Right ventricle myocardium superior (tissue), 1 donor: Measurements from ENCODE around the gene CYP2R1. TPM values are rescaled to one million over a fixed set of nuclear protein-coding genes. Genes with fewer than 3 reads are reported as not detected.
"Not testable (repeated sequence)": the region's sequence is repeated elsewhere in the genome, so short reads cannot be mapped to it uniquely, and the experiment has no call there.

ENCODE experiments used
- ATAC-seq: fragments of 200-7000 bp; cut with Tn5 transposase; one replicate; pipeline ENCODE4 v1.9.1; 2020; ENCODE audit warnings: mild to moderate bottlenecking; ENCODE audit not compliant: poor library complexity
- DNase-seq: peaks from one replicate; pipeline ENCODE4 v3.0.0-alpha.2; 2020
- intact Hi-C: fragments of 100-400 bp; cut with DNase I; formaldehyde crosslinking; loops from one replicate; pipeline ENCODE4 v1.11.2; 2022
- total RNA-seq: library from RNA; stranded (reverse); fragmentation: NEBNext Ultra II Directional; extraction: Animal tissue kit (Norgen Biotek cat#: 25700); gene quantifications from one replicate; pipeline ENCODE4 v1.2.1, GENCODE V29; 2021
- donor health status: DM: no; HTN: yes; CAD: no; lungs with severe emphysema.

CYP2R1 gene
- total RNA-seq, 1 donor from 2014 or later, result 5.0 TPM

GRCh38 chr11:14898906-14899305 lies 6.9 kb upstream of the CYP2R1 start:
- ATAC-seq (no peak), DNase-seq (no peak)
- intact Hi-C loops, result no loop called here

GRCh38 chr11:14898355-14898754 lies 6.3 kb upstream of the CYP2R1 start:
- ATAC-seq (no peak), DNase-seq (no peak)
- intact Hi-C loops, result no loop called here

- ATAC-seq (no peak), DNase-seq (peak; percentile 68)
- intact Hi-C loops, result no loop called here
Measured at GRCh38 chr11:14894657-14895598, 2.9 kb upstream of the CYP2R1 start.

DNA sequence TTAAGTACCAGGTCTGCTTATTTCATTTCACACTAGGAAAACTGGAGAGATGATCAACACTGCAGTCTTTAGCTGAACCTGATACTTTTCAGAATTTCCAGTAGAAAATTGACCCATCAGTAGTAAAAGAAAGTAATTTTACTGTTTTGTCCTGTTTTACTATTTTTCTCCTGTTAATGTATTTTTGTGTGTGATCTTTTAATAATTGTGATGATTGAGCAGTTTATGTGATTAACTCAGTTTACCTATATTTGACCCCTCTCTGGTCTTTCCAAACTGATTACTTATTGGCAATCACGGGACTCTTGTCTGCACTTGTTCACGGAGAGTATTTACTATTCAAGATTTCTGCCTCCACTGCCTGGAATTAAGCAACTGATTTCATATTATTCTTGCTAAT lies 546 bp upstream of the CYP2R1 start:
- intact Hi-C loops, result no loop called here
- DNase-seq (no peak), ATAC-seq (no peak)

DNA sequence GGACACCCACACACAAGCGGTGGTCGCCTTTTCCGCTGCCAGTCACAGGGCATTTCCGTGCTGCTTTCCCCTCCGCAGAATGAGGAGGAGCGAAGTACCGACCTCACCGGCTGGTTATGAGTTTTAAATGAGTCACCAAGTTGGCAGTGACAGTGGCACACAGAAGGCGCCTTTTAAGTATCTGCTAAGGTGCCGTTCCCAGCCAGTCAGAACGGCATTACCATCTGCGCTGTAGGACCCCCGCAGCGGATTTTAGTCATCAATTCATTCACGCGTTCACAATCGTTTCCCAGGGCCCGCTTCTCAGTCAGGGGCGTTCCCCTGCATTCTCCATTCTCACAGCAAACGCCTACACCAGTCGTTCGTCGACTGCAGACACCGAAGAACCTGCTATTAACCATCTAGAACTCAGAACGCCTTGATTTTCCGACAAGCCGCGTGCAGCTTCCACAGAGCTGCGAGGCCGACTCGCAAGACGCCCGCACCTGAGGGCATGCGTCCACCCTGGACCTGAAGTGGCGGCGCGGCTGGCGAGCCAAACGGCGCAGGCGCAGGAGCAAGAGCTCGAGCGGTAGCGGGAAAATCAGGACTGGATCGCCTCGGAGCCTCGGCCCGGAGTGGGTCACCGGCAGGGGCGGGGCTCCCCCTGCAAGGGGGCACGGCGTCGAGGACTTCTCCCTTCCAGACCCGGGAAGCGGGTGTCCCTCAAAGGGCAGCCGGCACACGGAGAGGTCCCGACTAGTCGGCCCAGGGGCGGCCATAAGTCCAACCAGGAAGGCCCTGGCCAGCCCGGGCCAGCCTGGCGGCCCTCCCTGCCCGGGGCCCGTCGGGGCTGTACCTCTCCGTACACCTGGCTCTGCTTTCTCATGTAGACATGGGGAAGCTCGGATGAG lies 642 bp downstream of the CYP2R1 start:
- DNase-seq, result peak; percentile 92
- ATAC-seq, result peak; percentile 94
- intact Hi-C loops, result no loop called here

GRCh38 chr11:14886513-14886912 lies 5.5 kb downstream of the CYP2R1 start:
- DNase-seq (no peak), ATAC-seq (no peak)
- intact Hi-C loops, result no loop called here

DNA sequence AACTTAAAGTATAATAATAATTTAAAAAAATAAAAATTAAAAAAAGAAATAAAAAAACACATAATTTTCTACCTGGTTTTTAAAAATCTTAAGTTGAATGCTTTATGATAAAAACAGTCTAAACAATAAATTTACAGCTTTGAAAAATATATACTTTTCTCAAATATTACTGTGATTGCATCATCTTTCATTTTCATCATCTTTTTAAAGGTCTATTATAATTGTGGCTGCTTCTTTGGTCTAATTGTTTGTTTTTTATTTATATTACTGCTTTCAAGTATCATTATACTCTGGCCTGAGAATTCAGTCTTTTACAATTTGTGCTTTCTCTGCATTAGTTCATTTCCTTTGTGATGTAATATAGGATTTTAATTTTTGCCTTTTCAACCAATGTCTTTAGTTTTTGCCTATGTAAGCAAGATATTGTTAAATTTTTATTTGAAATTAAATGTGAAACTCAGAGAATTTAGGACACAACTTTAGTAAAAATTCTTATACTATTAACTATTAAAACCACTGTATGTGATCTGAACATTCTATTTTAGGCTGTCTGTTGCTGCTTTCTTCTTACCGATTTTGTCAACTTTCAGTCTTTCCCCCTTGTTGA lies 7.3 kb downstream of the CYP2R1 start:
- no peak for ATAC-seq
- DNase-seq, result no peak
- intact Hi-C loops, result no loop called here

DNA sequence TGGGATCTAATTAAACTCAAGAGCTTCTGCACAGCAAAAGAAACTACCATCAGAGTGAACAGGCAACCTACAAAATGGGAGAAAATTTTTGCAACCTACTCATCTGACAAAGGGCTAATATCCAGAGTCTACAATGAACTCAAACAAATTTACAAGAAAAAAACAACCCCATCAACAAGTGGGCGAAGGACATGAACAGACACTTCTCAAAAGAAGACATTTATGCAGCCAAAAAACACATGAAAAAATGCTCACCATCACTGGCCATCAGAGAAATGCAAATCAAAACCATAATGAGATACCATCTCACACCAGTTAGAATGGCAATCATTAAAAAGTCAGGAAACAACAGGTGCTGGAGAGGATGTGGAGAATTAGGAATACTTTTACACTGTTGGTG lies 8.3 kb downstream of the CYP2R1 start:
- ATAC-seq, DNase-seq, intact Hi-C loops: not testable (repeated sequence)

DNA sequence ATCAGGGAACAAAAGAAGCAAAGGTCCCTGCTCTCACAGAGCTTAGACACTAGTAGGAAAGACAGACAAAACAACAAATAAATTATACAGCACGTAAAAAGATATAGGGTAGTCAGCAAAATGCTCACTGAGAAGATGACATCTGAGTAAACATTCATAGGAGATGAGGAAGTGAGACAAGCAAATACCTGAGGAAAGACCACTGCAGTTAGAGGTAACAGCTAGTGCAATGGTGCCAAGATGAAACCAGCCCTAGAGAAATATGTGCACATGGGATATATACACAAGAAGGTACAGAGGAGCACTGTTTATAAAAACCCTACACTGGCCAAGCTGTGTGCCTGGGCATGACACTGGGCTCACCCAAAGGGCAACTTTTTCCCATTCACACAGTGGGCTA lies 9.8 kb downstream of the CYP2R1 start:
- no peak for ATAC-seq
- intact Hi-C loops, result no loop called here
- no peak for DNase-seq

GRCh38 chr11:14881576-14882193 lies 10.3 kb downstream of the CYP2R1 start:
- no peak for ATAC-seq

GRCh38 chr11:14875163-14875562 lies 16.9 kb downstream of the CYP2R1 start:
- DNase-seq, result no peak
- intact Hi-C loops, result no loop called here
- ATAC-seq, result no peak

More at GRCh38 chr11:14881576-14882193, 10.3 kb downstream of the CYP2R1 start:
- intact Hi-C loops, result no loop called here
- DNase-seq, result no peak

- DNase-seq (no peak), ATAC-seq (no peak)
- intact Hi-C loops, result no loop called here
Measured at GRCh38 chr11:14873632-14874031, 18.4 kb downstream of the CYP2R1 start.

- no peak for ATAC-seq
- no peak for DNase-seq
- intact Hi-C loops, result no loop called here
Measured at GRCh38 chr11:14872032-14872431, 20.0 kb downstream of the CYP2R1 start.

DNA sequence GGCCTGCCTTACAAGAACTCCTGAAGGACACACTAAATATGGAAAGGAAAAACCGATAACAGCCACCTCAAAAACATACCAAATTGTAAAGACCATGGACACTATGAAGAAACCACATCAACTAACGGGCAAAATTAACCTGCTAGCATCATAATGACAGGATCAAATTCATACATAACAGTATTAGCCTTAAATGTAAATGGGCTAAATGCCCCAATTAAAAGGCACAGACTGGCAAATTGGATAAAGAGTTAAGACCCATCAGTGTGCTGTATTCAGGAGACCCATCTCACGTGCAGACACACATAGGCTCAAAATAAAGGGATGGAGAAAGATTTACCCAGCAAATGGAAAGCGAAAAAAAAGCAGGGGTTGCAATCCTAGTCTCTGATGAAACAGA lies 28.3 kb downstream of the CYP2R1 start:
- DNase-seq, intact Hi-C loops, ATAC-seq: not testable (repeated sequence)

- intact Hi-C loops, result no loop called here
- ATAC-seq, result no peak
- DNase-seq, result no peak
Measured at GRCh38 chr11:14861680-14862079, 30.4 kb downstream of the CYP2R1 start.

DNA sequence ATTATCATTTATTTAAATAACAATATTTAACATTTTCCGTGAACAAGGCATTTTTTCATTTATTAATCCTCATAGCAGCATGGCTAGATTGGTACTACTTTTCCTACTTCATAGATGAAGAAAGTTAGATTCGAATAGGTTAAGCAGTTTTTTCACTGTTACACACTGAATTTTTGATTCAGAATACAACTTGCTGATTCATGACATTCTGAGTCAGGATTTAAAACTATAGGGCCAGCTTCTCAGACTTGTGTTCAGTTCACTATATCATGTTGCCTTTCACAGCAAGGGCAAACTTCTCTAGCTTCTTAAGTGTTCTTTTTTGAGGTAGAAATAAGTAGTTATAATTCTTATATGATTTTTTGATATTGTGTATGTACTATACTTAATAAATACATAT lies 31.5 kb downstream of the CYP2R1 start:
- intact Hi-C loops, result no loop called here
- ATAC-seq (no peak), DNase-seq (no peak)

GRCh38 chr11:14858404-14858803 lies 33.6 kb downstream of the CYP2R1 start:
- DNase-seq, result no peak
- intact Hi-C loops, result no loop called here
- no peak for ATAC-seq

DNA sequence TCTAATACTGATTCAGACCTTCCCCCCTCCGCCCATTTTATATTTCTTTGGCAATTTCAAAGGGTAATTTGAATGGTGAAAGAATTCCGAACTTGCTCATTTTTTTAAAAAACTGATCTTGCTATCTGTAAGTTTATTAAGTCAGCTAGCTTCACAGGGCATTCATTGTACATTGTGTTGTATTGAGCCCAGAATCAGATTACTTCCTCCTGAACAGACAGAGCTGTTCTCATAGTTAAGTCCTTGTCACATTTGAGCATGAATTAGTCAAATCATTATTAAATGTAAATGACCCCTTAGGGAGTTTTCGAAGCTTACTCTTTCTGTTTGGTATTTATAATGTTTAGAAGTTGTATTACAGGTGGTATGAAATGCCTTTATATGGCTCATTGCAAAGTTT lies 34.4 kb downstream of the CYP2R1 start:
- DNase-seq (no peak), ATAC-seq (no peak)
- intact Hi-C loops, result no loop called here

- no peak for ATAC-seq
- intact Hi-C loops, result no loop called here
- no peak for DNase-seq
Measured at GRCh38 chr11:14855890-14856289, 36.1 kb downstream of the CYP2R1 start.
